Natural killer cell (primary cell): ENCODE data around the gene FOLR1. TPM values are rescaled to one million over a fixed set of nuclear protein-coding genes. Genes with fewer than 3 reads are reported as not detected.
"Not testable (repeated sequence)": the region's sequence is repeated elsewhere in the genome, so short reads cannot be mapped to it uniquely, and the experiment has no call there.

ENCODE experiments used
- ATAC-seq, 3 donors: fragments of 150-1000 bp in 2 of 3; fragments of 200-7000 bp in 1 of 3; cut with Tn5 transposase; 1 replicate in 1 of 3; 2 replicates in 2 of 3; pipeline ENCODE4 v1.10.0; 2021; ENCODE audit warnings: mild to moderate bottlenecking in 2 of 3, moderate library complexity in 2 of 3
- DNase-seq, 2 donors: peaks; one replicate each; pipeline versions ENCODE4 v3.0.0 to v3.0.0-alpha.2; 2013 to 2021; ENCODE audit warnings: mixed read lengths in 1 of 2
- H3K27ac ChIP-seq: one replicate; pipeline ENCODE4 v1.5.1; 2013; ENCODE audit warnings: mild to moderate bottlenecking, low read length
- H3K27me3 ChIP-seq: one replicate; pipeline ENCODE4 v1.6.1; 2013; ENCODE audit warnings: low read length; ENCODE audit not compliant: control insufficient read depth, insufficient read depth
- H3K36me3 ChIP-seq: one replicate; pipeline ENCODE4 v1.6.1; 2013; ENCODE audit warnings: low read length; ENCODE audit not compliant: control insufficient read depth, insufficient read depth
- H3K4me1 ChIP-seq: one replicate; pipeline ENCODE4 v1.6.1; 2013; ENCODE audit warnings: low read length; ENCODE audit not compliant: control insufficient read depth, insufficient read depth
- H3K4me3 ChIP-seq: one replicate; pipeline ENCODE4 v1.5.1; 2013; ENCODE audit warnings: low read length
- H3K9me3 ChIP-seq: one replicate; pipeline ENCODE4 v1.6.1; 2013; ENCODE audit warnings: low read length; ENCODE audit not compliant: control insufficient read depth, insufficient read depth
- H3K27ac Mint-ChIP-seq, 2 donors: one replicate each; pipeline ENCODE4 v1.8.0; 2022; ENCODE audit warnings: mild to moderate bottlenecking in 2 of 2, mixed read lengths in 2 of 2, moderate library complexity in 1 of 2
- H3K27me3 Mint-ChIP-seq, 2 donors: one replicate each; pipeline ENCODE4 v1.8.0; 2022; ENCODE audit warnings: low read depth in 2 of 2, mixed read lengths in 2 of 2
- H3K36me3 Mint-ChIP-seq: one replicate; pipeline ENCODE4 v1.8.0; 2022; ENCODE audit warnings: mixed read lengths
- H3K4me1 Mint-ChIP-seq, 2 donors: one replicate each; pipeline ENCODE4 v1.8.0; 2022; ENCODE audit warnings: mixed read lengths in 2 of 2
- H3K4me3 Mint-ChIP-seq: one replicate; pipeline ENCODE4 v1.8.0; 2022; ENCODE audit warnings: mild to moderate bottlenecking, moderate library complexity, mixed read lengths
- H3K9me3 Mint-ChIP-seq, 2 donors: one replicate each; pipeline ENCODE4 v1.8.0; 2022; ENCODE audit warnings: mixed read lengths in 2 of 2
- WGBS: methylation state at CpG from one replicate; pipeline ENCODE4 v1.1.7; 2013; ENCODE audit warnings: missing lambda C conversion rate; ENCODE audit not compliant: insufficient coverage; 5-methylcytosine and 5-hydroxymethylcytosine counted together
- intact Hi-C: fragments of 100-400 bp; cut with micrococcal nuclease; formaldehyde crosslinking; loops from one replicate; pipeline ENCODE4 v1.14.2; 2022
- total RNA-seq, 4 donors: library from RNA; stranded (reverse); fragments of 120-200 nt in 1 of 4; gene quantifications; one replicate each; pipeline versions ENCODE4 v1.2.3 to v1.2.4, GENCODE V29; 2013 to 2022
- TF ChIP-seq, protein P1 (sequence below): fragments of 200-600 bp; IDR thresholded peaks from one replicate; pipeline ENCODE4 v1.8.0; 2022; ENCODE audit warnings: antibody characterized with exemption

FOLR1 gene
- total RNA-seq: not detected
- total RNA-seq (2013): not detected

DNA sequence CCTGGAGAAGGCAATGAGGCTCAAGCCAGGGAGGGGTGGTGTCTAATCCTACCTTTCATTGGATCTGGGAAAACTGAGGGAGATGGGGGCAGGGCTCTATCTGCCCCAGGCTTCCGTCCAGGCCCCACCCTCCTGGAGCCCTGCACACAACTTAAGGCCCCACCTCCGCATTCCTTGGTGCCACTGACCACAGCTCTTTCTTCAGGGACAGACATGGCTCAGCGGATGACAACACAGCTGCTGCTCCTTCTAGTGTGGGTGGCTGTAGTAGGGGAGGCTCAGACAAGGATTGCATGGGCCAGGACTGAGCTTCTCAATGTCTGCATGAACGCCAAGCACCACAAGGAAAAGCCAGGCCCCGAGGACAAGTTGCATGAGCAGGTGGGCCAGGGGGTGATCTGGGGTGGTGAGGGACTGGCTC, at the start of gene FOLR1:
Gene FOLR1 (plus strand): TSS at position 180 of the 421 bp plus-strand sequence. CDS start 34 bp downstream, at position 214.
- TF ChIP-seq, protein P1, sequence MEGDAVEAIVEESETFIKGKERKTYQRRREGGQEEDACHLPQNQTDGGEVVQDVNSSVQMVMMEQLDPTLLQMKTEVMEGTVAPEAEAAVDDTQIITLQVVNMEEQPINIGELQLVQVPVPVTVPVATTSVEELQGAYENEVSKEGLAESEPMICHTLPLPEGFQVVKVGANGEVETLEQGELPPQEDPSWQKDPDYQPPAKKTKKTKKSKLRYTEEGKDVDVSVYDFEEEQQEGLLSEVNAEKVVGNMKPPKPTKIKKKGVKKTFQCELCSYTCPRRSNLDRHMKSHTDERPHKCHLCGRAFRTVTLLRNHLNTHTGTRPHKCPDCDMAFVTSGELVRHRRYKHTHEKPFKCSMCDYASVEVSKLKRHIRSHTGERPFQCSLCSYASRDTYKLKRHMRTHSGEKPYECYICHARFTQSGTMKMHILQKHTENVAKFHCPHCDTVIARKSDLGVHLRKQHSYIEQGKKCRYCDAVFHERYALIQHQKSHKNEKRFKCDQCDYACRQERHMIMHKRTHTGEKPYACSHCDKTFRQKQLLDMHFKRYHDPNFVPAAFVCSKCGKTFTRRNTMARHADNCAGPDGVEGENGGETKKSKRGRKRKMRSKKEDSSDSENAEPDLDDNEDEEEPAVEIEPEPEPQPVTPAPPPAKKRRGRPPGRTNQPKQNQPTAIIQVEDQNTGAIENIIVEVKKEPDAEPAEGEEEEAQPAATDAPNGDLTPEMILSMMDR: no peak
- H3K4me1 ChIP-seq: no peaks in the 10 kb centered on the region

DNA sequence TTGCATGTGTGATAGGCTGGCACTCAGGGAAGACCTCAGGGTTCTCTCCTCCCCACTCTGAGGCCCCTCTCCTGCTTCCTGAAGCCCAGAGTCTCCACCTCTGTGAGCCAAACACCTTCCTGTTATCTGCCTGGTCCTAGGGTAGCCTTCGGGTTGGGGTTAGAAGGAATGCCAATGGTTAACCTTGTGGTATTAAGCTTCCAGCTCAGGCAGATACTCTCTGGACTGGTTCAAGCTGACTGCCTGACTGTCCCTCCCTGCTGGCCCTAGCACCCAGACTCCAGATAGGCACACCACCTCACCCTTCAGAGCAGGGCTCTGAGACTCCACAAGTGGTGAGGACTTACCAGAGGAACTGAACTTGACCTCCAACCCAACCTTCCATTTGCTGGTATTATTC, 49.4 kb upstream of the FOLR1 start:
- H3K9me3 Mint-ChIP-seq, H3K4me1 ChIP-seq, H3K27ac ChIP-seq, H3K4me1 Mint-ChIP-seq, H3K36me3 Mint-ChIP-seq, intact Hi-C loops, ATAC-seq, H3K36me3 ChIP-seq, H3K4me3 Mint-ChIP-seq, H3K27ac Mint-ChIP-seq, H3K9me3 ChIP-seq, H3K27me3 ChIP-seq, H3K4me3 ChIP-seq, DNase-seq: not testable (repeated sequence)
- WGBS: no CpG with 5 or more reads among the region's 1 CpG
- H3K27me3 Mint-ChIP-seq: peaks cover 0 to 10% of the 10 kb centered on the region in 2 donors

More for the DNA sequence above, at the start of gene FOLR1:
- Histone ChIP-seq H3K9me3 (no peaks in the 10 kb centered on the region), H3K27ac (no peak within 1 kb of the TSS), H3K36me3 (no peaks in the 10 kb centered on the region), H3K27me3 (no peaks in the 10 kb centered on the region), H3K4me3 (no peak within 1 kb of the TSS)
- no peak for ATAC-seq
- WGBS: 88% methylated on average over 5 of the region's 5 CpGs
- Mint-ChIP-seq H3K27ac (no peak within 1 kb of the TSS), H3K27me3 (no peaks in the 10 kb centered on the region), H3K36me3 (no peaks in the 10 kb centered on the region), H3K9me3 (no peaks in the 10 kb centered on the region), H3K4me1 (no peaks in the 10 kb centered on the region), H3K4me3 (no peak within 1 kb of the TSS)
- no peak for DNase-seq
- intact Hi-C loops: no loop called here

DNA sequence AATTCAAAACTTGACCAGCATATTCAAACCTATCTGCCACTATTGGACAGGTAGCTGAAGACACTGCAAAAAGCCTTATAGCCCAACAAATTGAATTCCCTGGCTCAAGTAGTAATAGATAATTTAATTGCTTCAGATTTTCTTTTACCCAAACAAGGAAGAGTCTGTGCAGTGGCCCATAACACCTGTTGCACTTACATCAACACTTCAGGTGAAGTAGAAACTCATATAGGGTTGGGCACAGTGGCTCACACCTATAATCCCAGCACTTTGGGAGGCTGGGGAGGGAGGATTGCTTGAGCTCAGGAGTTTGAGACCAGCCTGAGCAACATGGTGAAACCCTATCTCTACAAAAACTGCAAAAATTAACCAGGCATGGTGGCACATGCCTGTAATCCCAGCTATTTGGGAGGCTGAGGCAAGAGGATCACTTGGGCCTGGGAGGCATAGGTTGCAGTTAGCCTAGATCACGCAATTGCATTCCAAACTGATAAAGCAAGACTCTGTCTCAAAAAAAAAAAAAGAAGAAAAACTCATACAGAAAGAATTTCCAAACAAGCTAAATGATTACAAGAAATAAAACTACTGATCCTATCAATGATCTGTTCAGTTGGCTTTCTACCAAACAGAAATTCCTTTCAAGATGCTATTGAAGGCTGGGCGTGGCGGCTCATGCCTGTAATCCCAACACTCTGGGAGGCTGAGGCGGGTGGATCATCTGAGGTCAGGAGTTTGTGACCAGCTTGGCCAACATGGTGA, 47.0 kb upstream of the FOLR1 start:
- Mint-ChIP-seq H3K27me3 (peaks cover 0 to 7% of the 10 kb centered on the region in 2 donors), H3K4me3 (no peak overlapping the region), H3K36me3 (no peaks in the 10 kb centered on the region), H3K27ac (no peak overlapping the region), H3K4me1 (peaks cover 4% of the 10 kb centered on the region in 2 donors), H3K9me3 (no peaks in the 10 kb centered on the region)
- TF ChIP-seq, protein P1: no peak
- intact Hi-C loops: loop anchor here (1.0 kb wide), 2 partner anchors 120 to 168 kb away; no protein-coding TSS in a partner anchor
- WGBS: 95% methylated on average over 4 of the region's 4 CpGs
- Histone ChIP-seq H3K4me3 (no peak overlapping the region), H3K27ac (no peak overlapping the region), H3K9me3 (no peaks in the 10 kb centered on the region), H3K36me3 (no peaks in the 10 kb centered on the region), H3K27me3 (no peaks in the 10 kb centered on the region), H3K4me1 (peaks cover 3% of the 10 kb centered on the region)
- ATAC-seq (no peak), DNase-seq (no peak)

DNA sequence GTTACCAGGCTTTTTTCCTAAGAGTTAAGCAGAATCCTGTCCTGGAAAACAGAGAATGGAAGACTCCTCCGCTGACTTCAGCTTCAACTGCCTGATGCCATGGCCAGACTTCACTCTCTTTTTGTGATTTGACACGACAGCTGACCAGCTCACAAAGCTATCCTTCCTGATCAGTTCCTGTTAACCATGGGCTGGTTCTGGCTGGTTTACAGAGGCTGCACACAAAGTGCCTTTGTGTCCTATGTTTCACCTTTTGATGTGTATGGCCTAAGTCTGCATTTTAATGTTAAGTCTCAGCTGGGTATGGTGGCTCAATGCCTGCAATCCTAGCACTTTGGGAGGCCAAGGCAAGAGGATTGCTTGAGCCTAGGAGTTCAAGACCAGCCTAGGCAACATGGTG, 45.3 kb upstream of the FOLR1 start:
- H3K9me3 Mint-ChIP-seq: no peaks in the 10 kb centered on the region
- H3K4me1 ChIP-seq: peaks cover 3% of the 10 kb centered on the region
- intact Hi-C loops: no loop called here
- DNase-seq (no peak), ATAC-seq (no peak)
- no peak overlapping the region for H3K27ac ChIP-seq
- H3K27ac Mint-ChIP-seq: no peak overlapping the region
- peaks cover 4% of the 10 kb centered on the region in 2 donors for H3K4me1 Mint-ChIP-seq
- no peaks in the 10 kb centered on the region for H3K36me3 ChIP-seq
- TF ChIP-seq, protein P1: no peak
- 39% methylated on average over 2 of the region's 2 CpGs for WGBS
- H3K4me3 ChIP-seq: no peak overlapping the region
- H3K27me3 Mint-ChIP-seq: peaks cover 0 to 1% of the 10 kb centered on the region in 2 donors
- H3K4me3 Mint-ChIP-seq: no peak overlapping the region
- H3K27me3 ChIP-seq: no peaks in the 10 kb centered on the region
- H3K9me3 ChIP-seq: no peaks in the 10 kb centered on the region
- H3K36me3 Mint-ChIP-seq: no peaks in the 10 kb centered on the region
